MM.1S (cell line): ENCODE data around the gene ANKEF1.

Experiments
- EZH2phosphoT487 ChIP-seq: fragments of 300-600 bp; sonication (generic); IDR thresholded peaks from 2 replicates; pipeline ENCODE4 v1.6.1; 2018; ENCODE audit warnings: antibody characterized with exemption, low read length
- TF ChIP-seq, protein P1 (sequence below): fragments of 300-600 bp; sonication (generic); IDR thresholded peaks from 2 replicates; pipeline ENCODE4 v1.5.1; 2016; ENCODE audit warnings: antibody characterized with exemption, low read length, mixed read lengths

- TF ChIP-seq, protein P1, sequence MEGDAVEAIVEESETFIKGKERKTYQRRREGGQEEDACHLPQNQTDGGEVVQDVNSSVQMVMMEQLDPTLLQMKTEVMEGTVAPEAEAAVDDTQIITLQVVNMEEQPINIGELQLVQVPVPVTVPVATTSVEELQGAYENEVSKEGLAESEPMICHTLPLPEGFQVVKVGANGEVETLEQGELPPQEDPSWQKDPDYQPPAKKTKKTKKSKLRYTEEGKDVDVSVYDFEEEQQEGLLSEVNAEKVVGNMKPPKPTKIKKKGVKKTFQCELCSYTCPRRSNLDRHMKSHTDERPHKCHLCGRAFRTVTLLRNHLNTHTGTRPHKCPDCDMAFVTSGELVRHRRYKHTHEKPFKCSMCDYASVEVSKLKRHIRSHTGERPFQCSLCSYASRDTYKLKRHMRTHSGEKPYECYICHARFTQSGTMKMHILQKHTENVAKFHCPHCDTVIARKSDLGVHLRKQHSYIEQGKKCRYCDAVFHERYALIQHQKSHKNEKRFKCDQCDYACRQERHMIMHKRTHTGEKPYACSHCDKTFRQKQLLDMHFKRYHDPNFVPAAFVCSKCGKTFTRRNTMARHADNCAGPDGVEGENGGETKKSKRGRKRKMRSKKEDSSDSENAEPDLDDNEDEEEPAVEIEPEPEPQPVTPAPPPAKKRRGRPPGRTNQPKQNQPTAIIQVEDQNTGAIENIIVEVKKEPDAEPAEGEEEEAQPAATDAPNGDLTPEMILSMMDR = no peak
- no peak for TF ChIP-seq EZH2phosphoT487
Measured at GRCh38 chr20:10042086-10042485, 7.3 kb downstream of the ANKEF1 start.
